Ramos (cell line): ENCODE results near the gene TFEC.

Experiments
- in situ Hi-C: fragments of 300-500 bp; cut with MboI; formaldehyde crosslinking; loops from one replicate; pipeline ENCODE4 v1.14.3; 2022; ENCODE audit warnings: low sequenced_read_pairs; ENCODE audit not compliant: unreplicated experiment

Gene TFEC

GRCh38 chr7:115995701-115996100, 34.9 kb downstream of the TFEC start:
- in situ Hi-C loops: no loop called here

- in situ Hi-C loops: no loop called here
Observed at GRCh38 chr7:115988401-115988800, 42.2 kb downstream of the TFEC start.

- in situ Hi-C loops: no loop called here
Observed at GRCh38 chr7:115987486-115987885, 43.1 kb downstream of the TFEC start.

- in situ Hi-C loops: no loop called here
Observed at GRCh38 chr7:115984105-115984504, 46.5 kb downstream of the TFEC start.

- in situ Hi-C loops: no loop called here
Observed at GRCh38 chr7:115980159-115980558, 50.4 kb downstream of the TFEC start.

GRCh38 chr7:115976651-115977050, 53.9 kb downstream of the TFEC start:
- in situ Hi-C loops: no loop called here

- in situ Hi-C loops: no loop called here
Observed at GRCh38 chr7:115975766-115976165, 54.8 kb downstream of the TFEC start.

- in situ Hi-C loops: no loop called here
Observed at GRCh38 chr7:115973406-115973805, 57.2 kb downstream of the TFEC start.

- in situ Hi-C loops: no loop called here
Observed at GRCh38 chr7:115971506-115971905, 59.1 kb downstream of the TFEC start.

GRCh38 chr7:115968596-115968995, 62.0 kb downstream of the TFEC start:
- in situ Hi-C loops: no loop called here

- in situ Hi-C loops: no loop called here
Observed at GRCh38 chr7:115968171-115968570, 62.4 kb downstream of the TFEC start.

GRCh38 chr7:115965796-115966475, 64.6 kb downstream of the TFEC start:
- in situ Hi-C loops: no loop called here

GRCh38 chr7:115965236-115965635, 65.3 kb downstream of the TFEC start:
- in situ Hi-C loops: no loop called here

GRCh38 chr7:115964799-115965198, 65.8 kb downstream of the TFEC start:
- in situ Hi-C loops: no loop called here

GRCh38 chr7:115962340-115962739, 68.2 kb downstream of the TFEC start:
- in situ Hi-C loops: no loop called here

GRCh38 chr7:115953592-115954255, 76.8 kb downstream of the TFEC start:
- in situ Hi-C loops: no loop called here

GRCh38 chr7:115952832-115953231, 77.7 kb downstream of the TFEC start:
- in situ Hi-C loops: no loop called here

GRCh38 chr7:115951547-115951946, 79.0 kb downstream of the TFEC start:
- in situ Hi-C loops: no loop called here

- in situ Hi-C loops: no loop called here
Observed at GRCh38 chr7:115941703-115942268, 88.8 kb downstream of the TFEC start.

- in situ Hi-C loops: no loop called here
Observed at GRCh38 chr7:115940460-115941060, 90.0 kb downstream of the TFEC start.

- in situ Hi-C loops: no loop called here
Observed at GRCh38 chr7:115937960-115938359, 92.6 kb downstream of the TFEC start.
